GM12872 (cell line): ENCODE measurements around the gene KCMF1.

Experiments
- TF ChIP-seq, protein P1 (sequence below): IDR thresholded peaks from 3 replicates; pipeline ENCODE4 v1.5.1; 2011; ENCODE audit warnings: low read depth, mild to moderate bottlenecking, low read length, moderate library complexity; ENCODE audit not compliant: insufficient read depth

KCMF1 gene

DNA sequence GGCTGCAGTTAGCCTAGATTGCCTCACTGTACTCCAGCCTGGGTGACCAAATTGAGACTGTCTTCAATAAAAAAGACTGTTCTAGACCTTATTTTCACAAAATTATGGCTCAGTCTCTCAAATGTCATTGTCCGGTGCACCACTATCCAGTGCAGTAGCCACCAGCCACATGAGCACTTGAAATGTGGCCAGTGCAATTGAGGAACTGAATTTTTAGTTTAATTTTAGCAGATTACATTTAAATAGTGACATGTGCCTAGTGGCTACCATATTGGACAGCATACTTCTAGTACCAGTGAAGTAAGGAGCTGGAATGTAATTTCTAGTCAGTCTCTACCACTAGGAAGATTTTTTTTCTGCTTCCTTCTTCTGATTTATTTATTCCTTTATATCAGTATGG, 39.4 kb downstream of the KCMF1 start:
- TF ChIP-seq, protein P1, sequence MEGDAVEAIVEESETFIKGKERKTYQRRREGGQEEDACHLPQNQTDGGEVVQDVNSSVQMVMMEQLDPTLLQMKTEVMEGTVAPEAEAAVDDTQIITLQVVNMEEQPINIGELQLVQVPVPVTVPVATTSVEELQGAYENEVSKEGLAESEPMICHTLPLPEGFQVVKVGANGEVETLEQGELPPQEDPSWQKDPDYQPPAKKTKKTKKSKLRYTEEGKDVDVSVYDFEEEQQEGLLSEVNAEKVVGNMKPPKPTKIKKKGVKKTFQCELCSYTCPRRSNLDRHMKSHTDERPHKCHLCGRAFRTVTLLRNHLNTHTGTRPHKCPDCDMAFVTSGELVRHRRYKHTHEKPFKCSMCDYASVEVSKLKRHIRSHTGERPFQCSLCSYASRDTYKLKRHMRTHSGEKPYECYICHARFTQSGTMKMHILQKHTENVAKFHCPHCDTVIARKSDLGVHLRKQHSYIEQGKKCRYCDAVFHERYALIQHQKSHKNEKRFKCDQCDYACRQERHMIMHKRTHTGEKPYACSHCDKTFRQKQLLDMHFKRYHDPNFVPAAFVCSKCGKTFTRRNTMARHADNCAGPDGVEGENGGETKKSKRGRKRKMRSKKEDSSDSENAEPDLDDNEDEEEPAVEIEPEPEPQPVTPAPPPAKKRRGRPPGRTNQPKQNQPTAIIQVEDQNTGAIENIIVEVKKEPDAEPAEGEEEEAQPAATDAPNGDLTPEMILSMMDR = no peak

DNA sequence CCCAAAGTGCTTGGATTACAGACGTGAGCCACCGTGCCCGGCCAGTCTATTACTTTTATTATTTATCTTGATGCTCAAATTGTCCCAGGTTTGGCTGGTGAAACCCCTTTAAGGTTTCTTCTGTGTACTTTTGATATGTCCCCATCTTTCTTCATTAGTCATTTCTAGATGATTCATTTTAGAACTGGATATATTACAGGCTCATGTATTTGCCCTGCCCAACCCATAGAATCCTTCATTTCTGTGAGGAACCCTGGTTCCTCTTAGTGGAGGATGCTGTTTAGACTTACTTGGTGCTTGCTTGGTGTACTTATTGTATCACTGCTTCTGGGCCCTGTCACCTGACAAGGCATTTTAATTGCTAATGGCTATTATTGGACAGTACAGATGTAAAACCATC, 40.1 kb downstream of the KCMF1 start:
- TF ChIP-seq, protein P1 = no peak

DNA sequence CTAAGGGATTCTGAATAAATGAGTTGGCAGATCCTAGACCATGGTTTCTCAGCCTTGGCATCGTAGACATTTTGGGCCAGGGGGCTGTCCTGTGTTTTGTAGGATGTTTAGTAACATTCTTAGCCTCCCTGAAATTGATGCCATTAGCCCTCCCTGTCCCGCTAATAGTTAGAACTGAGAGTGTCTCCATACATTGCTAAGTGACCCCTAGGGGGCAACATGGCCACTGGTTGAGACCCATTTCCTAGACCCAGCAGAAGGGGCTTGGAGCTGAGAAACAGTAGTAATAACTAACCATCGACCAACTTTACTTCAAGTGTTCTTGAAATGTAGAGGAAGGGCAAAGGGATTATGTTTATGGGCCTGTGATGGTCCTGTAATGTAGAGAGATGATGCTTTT, 40.8 kb downstream of the KCMF1 start:
- TF ChIP-seq, protein P1 = peak; percentile 41; the same call in 2 of the 3 replicates

DNA sequence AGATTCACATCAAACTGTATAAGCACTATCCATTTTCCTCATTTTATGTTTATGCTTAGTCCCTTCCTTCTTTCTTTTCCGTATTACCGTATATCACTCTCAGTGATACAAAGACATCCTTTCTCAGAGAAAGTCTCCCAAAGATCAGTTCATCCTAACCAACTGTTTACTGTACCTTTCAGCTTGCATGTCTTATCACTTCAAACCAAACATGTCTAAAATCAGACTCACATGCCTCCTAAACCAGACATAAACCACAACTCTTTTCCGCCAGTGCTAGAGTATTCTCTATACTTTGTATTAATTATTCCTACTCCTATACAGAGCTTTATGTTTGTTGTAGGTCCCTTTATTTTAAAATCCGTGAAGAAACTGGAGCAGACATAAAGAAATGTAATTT, 41.5 kb downstream of the KCMF1 start:
- TF ChIP-seq, protein P1 = no peak

DNA sequence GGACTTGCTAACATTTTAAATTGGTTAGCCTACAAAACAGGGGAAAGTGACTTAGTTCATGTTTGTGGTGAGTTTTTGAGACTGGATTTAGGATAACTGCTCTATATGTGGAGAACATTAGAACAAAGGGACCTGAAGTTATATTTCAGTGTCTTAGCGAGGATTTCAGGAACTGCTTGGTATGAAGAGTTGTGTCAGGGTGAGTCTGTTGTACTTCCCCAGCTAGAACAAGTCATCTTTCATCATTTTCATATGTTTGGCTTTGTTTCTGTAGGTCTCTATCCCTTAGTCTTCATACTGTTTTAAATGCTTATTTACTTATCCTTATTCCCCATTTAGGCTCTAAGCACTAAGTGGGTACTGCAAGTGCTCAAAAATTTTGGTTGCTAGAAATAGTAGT, 41.9 kb downstream of the KCMF1 start:
- TF ChIP-seq, protein P1 = no peak

DNA sequence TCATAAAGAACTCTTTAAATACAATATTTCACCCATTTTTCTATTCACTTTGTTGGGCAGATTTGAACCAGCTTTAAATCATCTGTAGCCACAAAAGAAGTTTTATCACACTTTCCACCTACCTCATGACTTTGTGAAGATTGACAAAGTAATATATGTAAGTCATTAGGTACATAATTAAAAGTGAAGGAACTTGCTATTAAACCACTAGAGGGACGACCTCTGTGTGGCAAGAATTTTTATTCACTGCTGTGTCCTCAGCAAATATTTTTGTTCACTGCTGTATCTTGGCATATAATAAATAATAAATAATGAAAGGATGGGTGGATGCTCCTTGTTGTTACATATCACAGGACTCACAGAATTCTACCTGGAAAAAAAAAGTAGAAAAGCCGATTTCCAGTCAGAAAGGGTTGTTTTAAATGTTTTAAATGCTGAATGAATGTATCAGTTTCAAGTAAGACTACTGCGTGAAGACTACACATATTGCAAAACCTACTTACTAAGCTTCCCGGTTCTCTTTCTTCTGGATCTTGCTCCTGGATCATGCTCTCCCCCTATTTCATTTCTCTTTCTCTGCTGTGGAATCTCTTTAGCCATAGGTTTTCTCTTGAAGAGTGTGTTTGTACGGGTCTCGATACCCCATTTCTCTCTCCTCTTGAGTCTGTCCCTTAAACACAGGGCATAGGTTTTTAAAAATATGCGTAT, 44.8 kb downstream of the KCMF1 start:
- TF ChIP-seq, protein P1 = no peak; the same call in 2 of the 3 replicates

DNA sequence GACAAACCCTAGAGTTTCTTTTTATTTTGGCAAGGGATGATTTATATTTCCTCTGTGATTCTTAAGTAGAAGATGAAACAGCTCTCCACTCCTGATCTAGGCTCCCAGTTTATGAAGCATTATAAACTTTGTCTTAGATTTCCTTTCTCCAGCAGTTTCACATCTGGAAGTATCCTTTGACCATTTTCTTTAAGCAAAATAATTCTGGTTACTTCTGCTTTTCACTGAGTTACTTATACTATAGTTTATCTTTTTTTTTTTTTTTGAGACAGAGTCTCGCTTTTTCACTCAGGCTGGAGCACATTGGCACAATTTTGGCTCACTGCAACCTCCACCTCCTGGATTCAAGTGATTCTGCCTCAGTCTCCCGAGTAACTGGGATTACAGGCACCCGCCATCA, 45.5 kb downstream of the KCMF1 start:
- TF ChIP-seq, protein P1 = no peak
